Measurements from ENCODE around the gene PRM3.
A peak's percentile ranks its signal among the peaks of the same experiment; 100 is the strongest.

Gene PRM3

GRCh38 chr16:11242658-11243057 is 30.8 kb downstream of the PRM3 start:
- no peak for DNase-seq

DNA sequence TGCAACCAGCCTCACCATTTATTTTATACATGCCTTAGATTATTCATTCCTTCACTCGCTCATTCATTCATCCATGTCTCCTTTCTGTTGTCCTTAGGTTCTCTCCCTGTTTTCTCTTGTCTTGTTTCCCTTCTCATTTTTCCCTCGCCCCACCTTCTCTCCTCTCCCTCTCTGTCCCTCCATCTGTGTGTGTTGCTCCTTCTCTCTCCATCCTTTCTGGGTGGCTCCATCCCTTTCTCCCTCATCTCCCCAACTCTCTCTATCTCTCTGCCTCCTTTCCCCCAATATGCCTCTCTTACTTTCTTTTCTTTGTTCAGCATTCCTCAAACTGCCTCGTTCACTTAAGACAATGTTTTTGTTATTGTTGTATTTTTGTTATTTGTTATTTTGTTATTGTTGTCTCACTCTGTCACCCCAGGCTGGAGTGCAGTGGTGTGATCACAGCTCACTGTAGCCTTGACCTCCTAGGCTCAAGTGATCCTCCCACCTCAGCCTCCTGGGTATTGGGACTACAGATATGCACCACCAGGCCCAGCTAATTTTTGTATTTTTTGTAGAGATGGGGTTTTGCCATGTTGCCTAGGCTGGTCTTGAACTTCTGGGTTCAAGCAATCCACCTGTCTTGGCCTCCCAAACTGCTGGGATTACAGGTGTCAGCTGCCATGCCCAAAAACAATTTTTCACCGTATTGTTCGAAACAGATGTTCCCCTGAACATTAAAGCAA is 31.8 kb downstream of the PRM3 start:
- no peak for DNase-seq

GRCh38 chr16:11240636-11241473 is 32.6 kb downstream of the PRM3 start:
- DNase-seq = no peak

- DNase-seq = no peak
These were observed 33.5 kb downstream of the PRM3 start for GRCh38 chr16:11239644-11240632.

- DNase-seq = no peak
These were observed 34.9 kb downstream of the PRM3 start for GRCh38 chr16:11238272-11239202.

GRCh38 chr16:11236461-11237254 is 36.8 kb downstream of the PRM3 start:
- no peak for DNase-seq

DNA sequence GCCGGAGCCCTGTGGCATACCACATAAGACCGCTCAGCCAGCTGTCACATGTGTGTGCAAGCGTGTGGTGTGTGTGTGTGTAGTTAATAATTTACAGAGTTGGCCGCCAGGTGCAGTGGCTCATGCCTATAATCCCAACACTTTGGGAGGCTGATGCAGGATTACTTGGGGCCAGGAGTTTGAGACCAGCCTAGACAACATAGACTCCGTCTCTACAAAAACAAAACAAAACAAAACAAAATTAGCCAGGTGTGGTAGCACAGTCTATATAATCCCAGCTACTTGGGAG is 37.8 kb downstream of the PRM3 start:
- no peak for DNase-seq

GRCh38 chr16:11234884-11235702 is 38.3 kb downstream of the PRM3 start:
- DNase-seq = no peak

- no peak for DNase-seq
These were observed 39.6 kb downstream of the PRM3 start for GRCh38 chr16:11233727-11234376.

DNA sequence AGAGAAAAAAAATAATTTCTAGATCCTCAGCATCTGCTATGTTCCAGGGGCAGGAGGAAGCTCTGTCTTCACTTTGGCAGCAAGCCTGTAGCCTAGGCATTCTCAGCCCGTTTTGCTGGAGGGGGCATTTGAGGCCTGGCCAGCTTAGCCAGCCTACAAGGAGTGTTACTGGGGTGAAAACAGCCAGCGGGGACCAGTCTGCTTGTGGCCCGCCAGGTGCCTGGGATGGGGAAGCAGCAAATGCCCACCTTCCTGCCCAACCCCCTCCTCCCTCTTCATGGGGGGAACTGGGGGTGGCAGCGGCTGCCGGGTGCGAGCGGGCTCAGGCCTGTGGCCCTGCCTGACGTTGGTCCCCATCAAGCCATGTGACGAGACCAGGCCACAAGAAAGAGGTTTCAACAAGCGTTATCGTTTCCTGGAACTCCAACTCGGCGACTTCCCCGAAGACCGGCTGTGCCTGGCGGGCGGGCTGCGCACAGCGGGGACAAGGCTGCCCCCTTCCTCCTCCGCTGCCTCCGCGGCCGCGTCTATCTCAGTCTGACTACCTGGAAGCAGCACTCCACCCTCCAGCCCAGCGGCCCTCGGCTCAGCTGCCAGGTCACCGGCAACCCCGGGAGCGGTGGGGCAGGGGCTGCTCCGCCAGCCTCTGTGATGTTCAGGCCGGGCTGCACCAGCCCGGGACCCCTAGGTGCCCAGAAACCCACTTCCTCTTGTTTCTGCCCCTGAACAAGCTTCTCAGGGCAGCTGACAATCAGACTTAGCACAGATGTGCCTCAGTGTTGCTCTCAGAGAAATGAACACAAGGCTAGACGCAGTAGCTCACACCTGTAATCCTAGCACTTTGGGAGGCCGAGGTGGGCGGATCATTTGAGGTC is 40.3 kb downstream of the PRM3 start:
- peak; percentile 28 for DNase-seq

- DNase-seq = no peak
These were observed 41.1 kb downstream of the PRM3 start for GRCh38 chr16:11232302-11232851.

DNA sequence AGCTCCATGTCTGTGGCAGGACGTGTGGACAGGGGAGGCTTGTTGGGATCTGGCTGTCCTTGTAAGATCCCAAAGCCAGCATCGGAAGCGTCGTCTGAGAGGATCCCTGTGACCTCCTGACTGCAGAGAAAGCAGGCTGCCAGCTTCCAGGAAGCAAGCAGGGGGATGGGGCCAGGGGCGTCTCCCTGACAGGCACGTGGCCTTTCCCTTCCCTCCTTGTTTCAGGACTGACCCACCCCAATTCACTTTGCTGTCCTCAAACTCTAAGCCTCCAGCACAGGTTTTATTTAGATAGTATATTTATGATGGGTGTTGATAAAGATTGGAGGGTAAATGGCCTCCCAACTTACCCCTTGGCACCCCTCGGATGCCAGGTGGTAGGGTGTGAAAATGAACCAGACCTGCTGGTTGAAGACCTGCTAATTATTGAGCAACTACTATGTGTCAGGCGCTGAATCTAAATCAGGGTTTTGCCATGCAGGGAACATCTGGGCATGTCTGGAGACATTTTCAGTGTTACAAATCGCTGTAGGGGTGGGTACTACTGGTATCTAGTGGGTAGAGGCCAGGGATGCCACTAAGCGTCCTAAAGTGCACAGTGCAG is 42.0 kb downstream of the PRM3 start:
- DNase-seq = no peak

DNA sequence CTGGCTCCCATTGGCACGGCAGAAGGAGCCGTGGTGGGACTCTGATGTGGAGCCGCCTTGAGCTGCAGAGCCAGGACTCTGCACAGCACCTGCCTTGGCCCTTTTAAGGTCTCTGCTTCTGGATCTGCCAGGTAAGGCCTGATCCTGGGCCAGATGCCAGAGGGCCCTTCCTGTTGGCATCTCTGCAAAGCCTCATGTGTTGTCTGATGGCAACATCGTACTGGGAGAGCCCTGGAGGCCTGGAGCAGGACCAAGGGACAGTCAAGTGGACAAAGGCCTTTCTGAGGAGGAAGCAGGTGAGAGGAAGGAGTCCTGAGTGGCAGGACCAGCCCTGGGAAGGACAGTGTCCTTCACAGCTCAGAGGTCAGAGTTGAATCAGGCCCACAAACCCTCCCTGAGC is 43.5 kb downstream of the PRM3 start:
- DNase-seq = no peak

- DNase-seq = no peak
These were observed 44.0 kb downstream of the PRM3 start for GRCh38 chr16:11229432-11229831.

DNA sequence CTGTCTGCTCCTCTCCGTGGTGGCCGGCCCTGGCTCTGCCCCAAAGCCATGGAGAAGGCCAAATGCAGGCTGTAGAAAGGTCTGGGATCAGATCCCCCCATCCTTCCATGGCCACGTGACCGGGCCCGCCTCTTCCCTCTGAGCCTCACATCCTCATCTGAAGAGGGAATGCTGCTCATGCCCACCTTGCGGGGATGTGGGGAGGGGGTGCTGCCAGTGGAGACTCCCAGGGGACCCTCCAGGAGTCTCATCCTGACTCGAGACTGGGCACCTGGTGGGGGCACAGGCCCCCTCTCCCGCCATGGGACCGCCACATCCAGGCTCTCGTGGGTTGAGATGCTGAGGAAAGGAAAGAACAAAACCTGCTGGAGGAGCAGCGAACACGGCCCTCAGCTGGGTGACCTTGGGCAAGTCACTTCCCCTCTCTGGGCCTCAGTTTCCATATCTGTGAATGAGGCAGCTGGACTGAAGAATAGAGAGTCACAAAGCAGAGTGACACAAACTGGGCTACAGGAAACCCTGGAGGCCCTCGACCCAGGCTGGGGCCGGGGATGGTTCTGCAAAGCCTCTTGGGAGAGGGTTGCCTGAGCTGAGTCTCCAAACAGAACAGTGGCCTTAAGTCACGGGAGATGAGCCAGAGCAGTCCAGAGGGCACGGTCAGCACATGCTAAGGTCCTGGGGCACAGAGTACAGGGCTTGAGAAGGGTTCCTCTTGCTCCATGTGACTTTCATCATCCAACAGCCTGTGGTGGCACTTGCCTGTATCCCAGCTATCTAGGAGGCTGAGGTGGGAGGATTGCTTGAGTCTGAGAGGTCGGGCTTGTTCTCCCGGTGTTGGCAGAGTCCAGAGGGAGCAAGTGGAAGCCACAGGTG is 47.5 kb downstream of the PRM3 start:
- DNase-seq = no peak

GRCh38 chr16:11224894-11225676 is 48.3 kb downstream of the PRM3 start:
- no peak for DNase-seq

Data from eye (tissue), 1 donor.